HG02588 (cell line): ENCODE results near the gene XYLT1.
"Not testable (repeated sequence)": the region's sequence is repeated elsewhere in the genome, so short reads cannot be mapped to it uniquely, and the experiment has no call there.

Experiments used
- ATAC-seq: cut with Tn5 transposase; IDR thresholded peaks from one replicate; pipeline ENCODE4 v1.9.1; 2021; ENCODE audit warnings: mild to moderate bottlenecking, moderate library complexity; ENCODE audit not compliant: unreplicated experiment

Gene XYLT1, protein sequence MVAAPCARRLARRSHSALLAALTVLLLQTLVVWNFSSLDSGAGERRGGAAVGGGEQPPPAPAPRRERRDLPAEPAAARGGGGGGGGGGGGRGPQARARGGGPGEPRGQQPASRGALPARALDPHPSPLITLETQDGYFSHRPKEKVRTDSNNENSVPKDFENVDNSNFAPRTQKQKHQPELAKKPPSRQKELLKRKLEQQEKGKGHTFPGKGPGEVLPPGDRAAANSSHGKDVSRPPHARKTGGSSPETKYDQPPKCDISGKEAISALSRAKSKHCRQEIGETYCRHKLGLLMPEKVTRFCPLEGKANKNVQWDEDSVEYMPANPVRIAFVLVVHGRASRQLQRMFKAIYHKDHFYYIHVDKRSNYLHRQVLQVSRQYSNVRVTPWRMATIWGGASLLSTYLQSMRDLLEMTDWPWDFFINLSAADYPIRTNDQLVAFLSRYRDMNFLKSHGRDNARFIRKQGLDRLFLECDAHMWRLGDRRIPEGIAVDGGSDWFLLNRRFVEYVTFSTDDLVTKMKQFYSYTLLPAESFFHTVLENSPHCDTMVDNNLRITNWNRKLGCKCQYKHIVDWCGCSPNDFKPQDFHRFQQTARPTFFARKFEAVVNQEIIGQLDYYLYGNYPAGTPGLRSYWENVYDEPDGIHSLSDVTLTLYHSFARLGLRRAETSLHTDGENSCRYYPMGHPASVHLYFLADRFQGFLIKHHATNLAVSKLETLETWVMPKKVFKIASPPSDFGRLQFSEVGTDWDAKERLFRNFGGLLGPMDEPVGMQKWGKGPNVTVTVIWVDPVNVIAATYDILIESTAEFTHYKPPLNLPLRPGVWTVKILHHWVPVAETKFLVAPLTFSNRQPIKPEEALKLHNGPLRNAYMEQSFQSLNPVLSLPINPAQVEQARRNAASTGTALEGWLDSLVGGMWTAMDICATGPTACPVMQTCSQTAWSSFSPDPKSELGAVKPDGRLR

DNA sequence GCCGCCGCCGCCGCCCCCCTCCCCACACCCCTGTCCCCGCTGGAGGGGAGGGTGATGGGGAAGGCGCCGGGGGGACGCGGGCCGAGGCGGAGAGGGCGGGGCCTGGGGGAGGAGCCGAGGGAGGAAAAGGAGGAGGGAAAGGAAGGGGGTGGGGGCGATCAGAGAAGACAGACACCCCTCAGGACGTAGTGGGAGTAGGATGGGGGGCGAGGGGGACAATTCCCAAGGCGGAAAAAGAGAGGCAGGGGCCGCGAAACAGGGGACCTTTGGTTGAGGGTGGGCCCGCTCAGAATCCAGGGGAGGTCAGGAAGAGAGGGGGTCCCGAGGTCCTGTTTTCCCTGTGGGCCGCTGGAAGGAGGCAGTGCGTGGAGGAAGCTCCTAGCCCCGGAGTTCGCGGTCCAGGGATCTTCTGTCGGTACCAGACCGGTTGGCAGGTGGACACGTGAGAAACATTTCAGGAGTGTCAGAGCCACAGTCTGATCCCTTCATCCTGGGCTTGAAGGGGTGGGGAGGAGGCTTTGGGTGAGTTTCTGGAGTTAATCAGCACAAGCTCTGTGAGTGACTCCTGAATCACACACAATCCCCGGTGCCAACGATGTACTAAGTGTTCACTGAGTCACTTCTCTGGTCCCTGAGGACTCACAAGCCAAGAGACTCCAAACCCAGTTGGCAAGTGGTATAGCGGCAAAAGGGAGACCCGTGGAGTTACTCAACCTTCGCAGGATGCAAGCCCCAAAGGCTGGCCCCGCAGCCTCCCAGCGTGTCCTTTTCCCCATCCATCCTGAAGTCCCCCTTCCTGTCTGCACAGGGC lies at the start of gene XYLT1:
Gene XYLT1 (minus strand): TSS at position 53 of the 811 bp plus-strand sequence. CDS start 164 bp downstream, outside the sequence.
- ATAC-seq, result no peak

DNA sequence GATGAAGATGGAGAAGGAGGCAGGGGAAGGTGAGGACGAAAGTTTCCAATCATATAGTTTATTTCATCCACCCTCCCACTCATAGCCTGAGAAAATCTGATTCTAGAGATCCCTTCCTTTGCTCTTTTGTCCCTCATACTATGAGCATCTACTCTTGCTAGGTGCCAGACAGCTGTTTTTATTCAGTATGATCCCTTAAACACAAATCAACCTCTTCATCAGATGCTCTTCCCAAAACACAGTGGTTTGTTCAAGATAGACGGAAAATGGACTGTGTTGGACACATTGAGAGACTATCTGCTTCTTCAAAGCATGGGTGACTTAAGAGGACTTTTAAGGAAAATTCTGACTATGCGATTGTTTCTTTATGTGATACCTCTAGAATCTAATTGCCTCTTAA lies 49.4 kb upstream of the XYLT1 start:
- no peak for ATAC-seq

DNA sequence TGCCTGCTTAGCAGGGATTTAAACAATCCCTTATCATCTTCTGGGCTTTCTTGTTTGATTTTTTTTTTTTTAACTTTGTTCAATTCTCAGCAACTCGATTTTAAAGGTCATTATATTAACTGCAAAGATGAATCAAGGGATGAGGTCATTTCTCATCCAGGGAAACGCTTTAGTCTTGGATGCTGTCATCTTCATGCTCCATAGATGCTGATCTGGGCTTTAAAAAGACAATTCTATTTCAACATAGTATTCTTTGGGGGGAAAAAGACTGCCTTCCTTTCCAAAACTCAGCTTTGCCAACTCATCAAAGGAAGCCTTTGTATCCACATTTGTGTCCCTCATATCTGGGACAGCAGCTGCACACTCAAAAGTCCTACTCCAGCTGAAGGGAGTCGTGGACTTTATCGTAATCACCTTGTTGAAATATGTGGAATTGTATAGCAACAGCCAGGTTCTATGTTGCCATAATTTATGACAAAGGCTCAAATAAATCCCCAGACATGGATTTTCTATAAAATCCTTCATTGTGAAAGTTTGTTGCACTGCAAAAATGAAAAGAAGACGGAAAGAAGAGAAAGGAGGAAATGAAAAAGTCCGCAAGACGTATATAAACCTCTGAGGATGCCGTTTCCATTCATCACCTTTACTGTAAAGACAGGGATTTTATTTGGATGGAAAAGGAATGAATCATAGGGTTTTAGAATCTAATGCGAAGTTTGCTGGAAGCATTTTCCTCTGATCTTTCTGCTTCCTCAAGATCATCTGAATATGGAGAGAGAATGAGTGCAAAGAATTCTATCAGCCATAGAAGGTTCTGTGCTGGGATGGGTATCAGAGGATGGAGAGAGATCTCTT lies 48.6 kb upstream of the XYLT1 start:
- no peak for ATAC-seq

DNA sequence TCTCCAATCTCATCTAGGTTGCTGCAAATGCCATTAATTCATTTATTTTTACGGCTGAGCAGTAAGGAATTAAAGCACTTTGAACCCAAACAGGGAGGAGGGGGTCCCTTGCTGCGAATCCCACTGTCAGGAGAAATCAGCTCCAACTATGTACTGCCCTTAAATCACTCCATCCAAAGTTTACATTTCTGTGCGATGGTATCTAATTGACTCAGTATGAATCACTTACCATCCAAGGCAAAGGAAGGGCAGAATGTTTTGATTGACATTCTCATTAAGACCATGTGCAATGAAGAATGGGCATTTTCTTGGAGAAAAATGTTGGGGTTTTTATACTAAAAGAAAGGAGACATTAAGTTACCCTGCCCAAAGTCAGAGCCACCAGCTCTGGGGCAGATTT lies 47.7 kb upstream of the XYLT1 start:
- ATAC-seq, result no peak

DNA sequence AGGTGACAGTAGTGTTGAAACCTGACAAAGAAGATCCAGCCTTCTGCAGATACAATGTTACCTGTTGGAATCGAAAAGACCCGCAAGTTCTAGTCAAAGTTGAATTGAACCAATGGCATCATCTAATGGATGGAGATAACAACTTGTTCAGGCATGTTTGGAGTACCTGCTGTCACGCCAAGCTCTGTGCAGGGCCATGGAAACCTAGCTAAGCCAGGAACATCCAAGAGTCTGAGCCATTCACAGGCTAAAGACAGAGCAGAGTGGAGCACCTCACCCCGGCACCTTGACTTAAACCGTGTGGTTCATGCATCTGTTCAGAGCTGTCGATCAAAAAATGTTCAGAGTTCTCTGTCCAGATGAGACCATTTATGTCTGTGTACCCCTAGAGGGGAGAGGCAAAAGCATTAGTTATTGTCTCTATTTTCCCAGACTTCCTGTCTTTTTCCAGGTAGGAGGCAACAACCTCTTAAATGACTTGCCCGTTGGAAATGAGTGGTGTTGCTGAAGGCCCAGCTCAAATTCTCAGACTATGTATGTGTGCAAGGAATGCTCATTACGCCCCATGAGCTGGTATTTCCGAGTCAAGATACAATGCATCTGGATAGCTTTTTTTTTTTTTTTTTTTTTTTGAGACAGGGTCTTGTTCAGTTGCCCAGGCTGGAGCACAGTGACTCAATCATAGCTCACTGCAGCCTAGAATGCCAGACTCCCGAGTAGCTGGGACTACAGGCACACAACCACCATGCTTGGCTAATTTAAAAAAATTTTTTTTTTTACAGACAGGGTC lies 44.9 kb upstream of the XYLT1 start:
- ATAC-seq, result no peak

DNA sequence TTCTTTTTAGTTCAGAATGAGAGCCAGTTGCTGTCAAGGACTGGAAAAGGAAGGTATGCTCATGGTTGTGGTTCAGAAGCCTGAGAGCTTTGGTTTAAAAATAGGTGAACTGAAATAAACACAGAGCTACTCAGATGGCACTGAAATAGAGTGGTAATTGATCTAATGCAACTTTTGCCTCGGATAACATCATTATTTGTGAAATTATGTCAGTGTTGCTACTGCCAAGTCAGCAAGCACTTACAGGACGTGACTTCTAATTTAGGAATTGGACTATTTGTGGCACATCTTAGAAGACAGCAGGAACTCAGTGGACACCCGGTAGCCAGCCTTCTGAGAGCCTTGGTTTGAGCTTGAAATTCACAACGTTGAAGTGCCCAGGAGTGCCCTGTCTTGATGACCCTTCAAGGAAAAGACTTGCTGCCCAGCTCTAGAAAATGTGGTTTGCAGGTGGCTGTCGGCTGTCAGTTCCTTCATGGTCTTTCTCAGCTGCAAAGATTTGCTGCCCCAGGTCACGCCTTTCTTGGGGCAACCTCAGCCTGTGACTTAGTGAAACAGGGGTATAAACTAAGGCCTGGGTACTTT lies 42.0 kb upstream of the XYLT1 start:
- ATAC-seq, result no peak

DNA sequence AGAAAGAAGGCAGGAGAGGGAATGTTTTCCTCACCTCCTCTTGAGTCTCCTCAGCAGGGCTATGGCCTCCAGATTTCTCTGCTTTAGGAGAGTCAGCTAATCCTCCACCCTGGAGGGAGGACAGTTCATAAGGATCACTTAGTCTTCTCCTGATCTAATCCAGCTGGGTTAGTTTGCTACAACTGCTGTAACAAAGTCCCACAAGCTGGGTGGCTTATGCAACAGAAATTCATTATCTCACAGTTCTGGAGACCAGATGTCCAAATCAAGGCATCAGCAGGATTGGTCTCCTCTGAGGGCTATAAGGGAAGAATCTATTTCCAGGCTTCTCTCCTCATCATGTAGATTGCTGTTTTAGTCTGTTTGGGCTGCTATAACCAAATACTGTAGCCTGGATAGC lies 40.6 kb upstream of the XYLT1 start:
- ATAC-seq, result no peak

DNA sequence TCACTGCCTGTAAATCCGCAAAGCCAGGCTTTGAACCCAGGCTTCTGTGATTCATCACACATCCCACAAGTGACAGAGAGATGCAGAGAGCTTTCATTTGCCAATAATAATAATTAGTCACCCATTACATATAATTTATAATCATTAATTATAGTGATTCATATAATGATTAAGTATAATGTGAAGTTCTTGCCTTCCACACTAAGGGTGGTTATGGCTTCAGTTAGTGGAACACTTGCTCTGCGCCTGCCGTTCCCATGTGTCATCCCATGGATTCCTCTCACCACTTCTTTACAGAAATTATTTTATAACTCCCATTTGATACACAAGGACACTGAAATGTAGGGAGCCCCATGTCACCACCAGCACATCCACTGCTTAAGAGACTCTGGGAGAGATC lies 39.8 kb upstream of the XYLT1 start:
- ATAC-seq, result no peak

DNA sequence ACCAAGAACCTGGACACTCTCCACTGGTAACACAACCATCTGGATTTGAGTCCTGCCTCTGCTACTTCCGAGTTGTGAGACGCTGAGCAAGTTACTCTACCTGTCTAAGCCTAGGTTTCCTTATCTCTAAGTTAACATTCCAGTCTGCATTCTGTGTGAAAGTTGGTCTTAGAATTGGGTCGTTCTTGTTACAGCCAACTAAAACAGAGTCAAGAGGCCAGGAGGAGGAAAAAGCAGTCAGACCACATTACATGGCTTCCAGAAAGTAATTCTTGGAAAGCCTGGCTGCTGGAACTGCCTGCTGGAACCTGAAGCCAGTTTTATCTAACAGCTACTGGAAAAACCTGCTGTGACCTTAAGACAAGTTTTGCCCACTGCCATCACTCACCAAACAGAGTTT lies 38.4 kb upstream of the XYLT1 start:
- ATAC-seq, result no peak

DNA sequence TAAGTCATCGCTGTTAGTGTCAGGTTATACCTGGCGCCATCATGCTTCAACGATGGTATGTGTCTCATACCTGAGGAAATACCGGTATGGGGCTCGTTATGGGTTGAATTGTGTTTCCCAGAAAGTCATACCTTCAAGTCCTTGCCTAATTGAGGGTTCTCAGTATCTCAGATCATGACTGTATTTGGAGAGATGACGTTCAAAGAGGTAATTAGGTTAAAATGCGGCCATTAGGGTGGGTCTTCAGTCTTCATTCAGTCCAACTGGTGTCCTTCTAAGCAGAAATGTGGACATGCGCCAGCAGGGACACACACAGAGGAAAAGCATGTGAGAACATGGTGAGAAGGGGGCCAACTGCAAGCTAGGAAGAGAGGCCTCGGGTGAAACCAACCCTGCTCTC lies 37.5 kb upstream of the XYLT1 start:
- ATAC-seq, result no peak

DNA sequence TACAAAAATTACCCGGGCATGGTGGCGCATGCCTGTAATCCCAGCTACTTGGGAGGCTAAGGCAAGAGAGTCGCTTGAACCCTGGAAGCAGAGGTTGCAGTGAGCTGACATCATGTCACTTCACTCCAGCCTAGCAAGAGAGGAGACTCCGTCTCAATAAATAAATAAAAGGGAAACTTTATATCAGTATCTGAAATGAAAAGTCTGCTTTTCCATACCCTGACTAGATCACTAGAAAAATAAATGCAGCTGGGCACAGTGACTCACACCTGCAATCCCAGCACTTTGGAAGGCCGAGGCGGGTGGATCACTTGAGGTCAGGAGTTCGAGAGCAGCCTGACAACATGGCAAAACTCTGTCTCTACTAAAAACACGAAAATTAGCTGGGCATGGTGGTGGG lies 36.8 kb upstream of the XYLT1 start:
- ATAC-seq, result not testable (repeated sequence)

DNA sequence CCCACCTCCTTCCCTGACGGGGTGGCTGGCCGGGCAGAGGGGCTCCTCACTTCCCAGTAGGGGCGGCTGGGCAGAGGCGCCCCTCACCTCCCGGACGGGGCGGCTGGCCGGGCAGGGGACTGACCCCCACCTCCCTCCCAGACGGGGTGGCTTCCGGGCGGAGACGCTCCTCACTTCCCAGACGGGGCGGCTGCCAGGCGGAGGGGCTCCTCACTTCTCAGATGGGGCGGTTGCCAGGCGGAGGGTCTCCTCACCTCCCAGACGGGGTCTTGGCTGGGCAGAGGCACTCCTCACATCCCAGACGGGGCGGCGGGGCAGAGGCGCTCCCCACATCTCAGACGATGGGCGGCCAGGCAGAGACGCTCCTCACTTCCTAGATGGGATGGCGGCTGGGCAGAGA lies 35.1 kb upstream of the XYLT1 start:
- ATAC-seq, result not testable (repeated sequence)

DNA sequence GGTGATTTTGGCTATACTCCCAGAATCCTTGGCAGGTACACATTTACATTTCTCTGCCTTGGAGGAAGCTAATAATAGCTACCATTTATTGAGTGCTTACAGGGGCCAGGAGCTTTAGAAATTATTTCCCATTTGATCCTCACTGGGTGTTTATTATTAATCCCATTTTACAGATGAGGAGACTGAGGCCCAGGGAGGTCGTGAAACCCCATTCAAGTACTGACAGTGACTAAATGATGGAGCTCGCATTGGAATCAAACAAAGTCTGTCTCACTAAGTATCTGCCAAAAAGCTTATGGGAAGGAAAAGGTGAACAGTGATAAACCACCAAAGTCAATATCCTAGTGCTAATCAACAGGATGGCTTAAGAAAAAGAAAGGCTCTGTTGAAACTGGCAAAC lies 33.3 kb upstream of the XYLT1 start:
- no peak for ATAC-seq

DNA sequence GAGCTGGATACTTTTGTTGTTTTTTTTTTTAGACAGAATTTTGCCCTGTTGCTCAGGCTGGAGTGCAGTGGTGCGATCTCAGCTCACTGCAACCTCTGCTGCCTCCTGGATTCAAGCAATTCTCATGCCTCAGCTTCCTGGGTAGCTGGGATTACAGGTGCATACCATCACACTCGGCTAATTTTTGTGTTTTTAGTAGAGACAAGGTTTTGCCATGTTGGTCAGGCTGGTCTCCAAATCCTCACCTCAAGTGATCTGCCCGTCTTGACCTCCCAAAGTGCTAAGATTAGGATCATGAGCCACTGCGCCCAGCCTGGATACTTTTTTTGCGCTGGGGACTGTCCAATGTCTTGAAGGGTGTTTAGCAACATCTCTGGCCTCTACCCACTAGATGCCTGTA lies 32.6 kb upstream of the XYLT1 start:
- ATAC-seq, result no peak

DNA sequence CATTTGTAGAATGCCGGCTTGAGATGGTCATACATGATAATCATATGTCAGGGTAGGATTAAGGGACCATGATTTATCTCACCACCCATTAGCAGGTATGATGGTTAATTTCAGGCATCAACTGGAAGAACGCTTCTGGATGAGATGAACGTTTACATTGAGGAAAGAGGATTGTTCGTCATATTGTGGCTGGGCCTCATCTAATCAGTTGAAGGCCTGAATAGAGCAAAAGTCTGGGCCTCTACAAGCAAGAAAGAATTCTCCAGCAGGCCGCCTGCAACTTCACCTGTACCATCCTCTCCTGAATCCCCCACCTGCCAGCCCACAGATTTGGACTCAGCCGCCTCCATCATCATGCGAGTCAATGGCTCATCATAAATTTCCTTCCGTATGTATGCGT lies 30.6 kb upstream of the XYLT1 start:
- no peak for ATAC-seq

DNA sequence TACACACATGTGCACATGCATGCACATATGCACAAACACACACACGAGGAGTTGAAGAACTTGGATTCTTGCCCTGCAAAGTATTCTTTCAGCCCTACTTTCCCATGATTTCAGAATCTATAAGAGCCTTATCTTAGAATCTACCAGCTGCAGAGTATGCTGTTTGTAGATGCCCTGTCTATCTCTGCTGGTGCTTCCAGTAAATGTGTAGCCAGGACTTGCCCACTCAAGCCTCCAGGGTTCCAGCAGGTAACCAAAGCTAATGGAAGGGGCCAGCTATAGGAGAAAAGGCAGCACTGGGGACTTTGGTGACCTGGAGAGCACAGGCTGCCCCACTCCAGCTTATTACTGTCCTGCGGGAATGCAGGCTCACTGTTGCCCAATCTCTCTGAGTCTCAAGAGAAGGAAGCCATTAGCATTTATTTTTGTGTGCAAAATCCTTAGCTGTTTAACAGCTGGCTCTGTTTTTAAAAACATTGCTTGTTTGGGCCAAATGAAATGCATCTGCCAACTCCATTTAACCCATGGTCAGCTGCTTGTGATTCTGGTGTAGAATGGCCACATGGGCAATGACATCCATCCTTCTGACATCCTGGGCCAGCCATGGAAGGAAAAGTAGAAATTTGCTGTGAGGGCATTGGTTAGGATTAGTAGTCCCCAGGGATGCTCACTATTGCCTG lies 28.6 kb upstream of the XYLT1 start:
- ATAC-seq, result no peak

DNA sequence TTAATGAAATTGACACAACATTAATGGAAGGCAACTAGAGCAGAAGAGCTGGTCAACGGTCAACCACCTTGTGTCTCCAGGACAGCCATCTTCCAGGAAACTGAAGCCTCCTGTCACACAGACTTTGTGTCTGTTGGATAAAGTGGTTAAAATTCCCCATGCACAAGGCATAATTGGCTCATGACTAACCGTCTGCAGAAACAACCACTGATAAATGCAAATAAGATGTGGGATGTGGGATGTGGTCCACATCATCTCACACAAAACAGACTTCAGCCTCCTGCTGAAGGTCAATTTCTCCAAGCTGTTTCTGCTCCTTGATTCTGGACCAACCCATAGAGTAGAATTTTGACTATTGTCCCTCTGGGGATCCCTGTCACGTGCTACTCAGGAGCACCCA lies 26.9 kb upstream of the XYLT1 start:
- no peak for ATAC-seq

DNA sequence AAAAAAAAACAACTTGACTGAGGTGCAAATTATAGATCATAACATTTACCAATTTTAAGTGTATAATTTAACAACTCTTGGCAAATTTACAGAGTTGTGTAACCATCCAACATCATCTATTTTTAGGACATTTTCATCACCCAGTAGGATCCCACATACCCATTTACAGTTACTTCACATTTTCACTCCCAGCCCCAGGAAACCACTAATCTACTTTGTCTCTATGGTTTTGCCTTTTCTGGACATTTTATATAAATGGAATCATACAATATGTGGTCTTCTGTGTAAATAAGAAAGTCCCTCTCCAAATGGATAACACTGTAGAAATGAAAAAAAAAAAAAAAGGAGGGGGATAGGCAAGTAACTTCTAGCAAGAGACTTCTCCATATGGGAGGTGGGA lies 26.1 kb upstream of the XYLT1 start:
- ATAC-seq, result no peak
